Psoas muscle (tissue), 8 donors: ENCODE data around the gene PSMB9. TPM values are rescaled to one million over a fixed set of nuclear protein-coding genes. Genes with fewer than 3 reads are reported as not detected.

Source experiments
- ATAC-seq, 4 donors: fragments of 200-7000 bp; cut with Tn5 transposase; one replicate each; pipeline ENCODE4 v1.9.1; 2020; ENCODE audit warnings: moderate library complexity in 3 of 4, mild to moderate bottlenecking in 2 of 4
- DNase-seq, 2 donors: peaks; one replicate each; pipeline ENCODE4 v3.0.0-alpha.2; 2020
- H3K27ac ChIP-seq: fragments of 200-600 bp; one replicate; pipeline ENCODE4 v1.8.0; 2022
- H3K27me3 ChIP-seq, 3 donors: fragments of 200-600 bp in 1 of 3; one replicate each; pipeline versions ENCODE4 v1.6.1 to v1.8.0; 2013 to 2022; ENCODE audit warnings: low read length in 2 of 3, mild to moderate bottlenecking in 2 of 3, moderate library complexity in 1 of 3; ENCODE audit not compliant: insufficient read depth in 3 of 3
- H3K36me3 ChIP-seq, 2 donors: fragments of 200-600 bp in 1 of 2; one replicate each; pipeline versions ENCODE4 v1.6.1 to v1.8.0; 2013 to 2022; ENCODE audit warnings: low read depth in 1 of 2, mild to moderate bottlenecking in 1 of 2, moderate library complexity in 1 of 2; ENCODE audit not compliant: insufficient read depth in 1 of 2
- H3K4me1 ChIP-seq: fragments of 200-600 bp; one replicate; pipeline ENCODE4 v1.8.0; 2022
- H3K4me3 ChIP-seq: fragments of 200-600 bp; one replicate; pipeline ENCODE4 v1.8.0; 2022; ENCODE audit warnings: mild to moderate bottlenecking
- H3K9me3 ChIP-seq: fragments of 200-600 bp; one replicate; pipeline ENCODE4 v1.8.0; 2022
- WGBS, 3 donors: extraction: QIAGEN DNeasy Blood & Tissue Kit; methylation state at CpG; one replicate each; pipeline versions ENCODE4 v1.1.6 to v1.1.7; 2013; 5-methylcytosine and 5-hydroxymethylcytosine counted together
- intact Hi-C, 2 donors: fragments of 100-400 bp; cut with DNase I; formaldehyde crosslinking; loops; one replicate each; pipeline versions ENCODE4 v1.11.0 to v1.14.2; 2022
- polyA plus RNA-seq, 3 donors: library from polyadenylated mRNA; stranded (reverse); fragments of 200-250 nt; gene quantifications; one replicate each; pipeline ENCODE4 v1.2.3, GENCODE V29; 2013
- total RNA-seq, 4 donors: library from RNA; stranded (reverse); fragmentation: NEBNext Ultra II Directional in 2 of 4; extraction: Animal tissue kit (Norgen Biotek cat#: 25700) in 2 of 4; gene quantifications; one replicate each; pipeline versions ENCODE4 v1.2.1 to v1.2.4, GENCODE V29; 2021 to 2023
- TF ChIP-seq, protein P1 (sequence below): fragments of 200-600 bp; IDR thresholded peaks from one replicate; pipeline ENCODE4 v1.8.0; 2022; ENCODE audit warnings: antibody characterized with exemption
- donor health status: healthy with polysubstance abuse.
- donor health status: DM: no; HTN: no; CAD: no; lungs with moderate emphysema.
- donor health status: Bipolar disorder and iron deficiency.
- donor health status: healthy.
- donor health status: DM: yes; HTN: yes; CAD: no.
- donor health status: DM: no; HTN: no; CAD: no.
- donor health status: DM: no; HTN: no; CAD: no.
- donor health status: DM: yes; HTN: yes; CAD: no.

PSMB9 gene
- total and polyA plus RNA-seq, 7 donors, result 6.6 to 18.0 (median 10.1) TPM

DNA sequence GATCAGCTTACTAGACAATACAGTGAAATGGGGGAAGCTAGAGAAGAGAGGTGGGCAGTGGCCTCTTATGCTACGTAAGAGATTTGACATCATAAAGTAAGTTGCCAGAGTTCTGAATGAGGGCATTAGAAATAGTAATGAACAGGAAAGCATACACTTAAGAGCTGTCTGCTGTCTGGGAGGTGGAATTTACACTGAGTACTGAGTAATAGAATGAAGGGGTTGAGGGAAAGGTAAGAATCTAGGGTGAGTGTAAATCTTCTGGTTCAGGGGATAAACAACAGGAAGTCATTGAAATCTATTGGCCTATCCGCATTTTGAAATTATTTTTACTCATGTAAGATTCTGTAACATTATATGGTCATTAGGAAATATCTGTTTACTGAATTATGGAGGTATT is 51.1 kb downstream of the PSMB9 start:
- Histone ChIP-seq H3K9me3 (no peaks in the 10 kb centered on the region), H3K27me3 (peaks cover 0 to 6% (median 0%) of the 10 kb centered on the region in 3 donors), H3K4me3 (no peak overlapping the region), H3K4me1 (no peaks in the 10 kb centered on the region), H3K27ac (no peak overlapping the region), H3K36me3 (no peaks in the 10 kb centered on the region)
- WGBS, 3 donors, result 74 to 82% (median 80%) methylated on average over 2 of the region's 2 CpGs
- DNase-seq (no peak), ATAC-seq (no peak)
- TF ChIP-seq, protein P1, sequence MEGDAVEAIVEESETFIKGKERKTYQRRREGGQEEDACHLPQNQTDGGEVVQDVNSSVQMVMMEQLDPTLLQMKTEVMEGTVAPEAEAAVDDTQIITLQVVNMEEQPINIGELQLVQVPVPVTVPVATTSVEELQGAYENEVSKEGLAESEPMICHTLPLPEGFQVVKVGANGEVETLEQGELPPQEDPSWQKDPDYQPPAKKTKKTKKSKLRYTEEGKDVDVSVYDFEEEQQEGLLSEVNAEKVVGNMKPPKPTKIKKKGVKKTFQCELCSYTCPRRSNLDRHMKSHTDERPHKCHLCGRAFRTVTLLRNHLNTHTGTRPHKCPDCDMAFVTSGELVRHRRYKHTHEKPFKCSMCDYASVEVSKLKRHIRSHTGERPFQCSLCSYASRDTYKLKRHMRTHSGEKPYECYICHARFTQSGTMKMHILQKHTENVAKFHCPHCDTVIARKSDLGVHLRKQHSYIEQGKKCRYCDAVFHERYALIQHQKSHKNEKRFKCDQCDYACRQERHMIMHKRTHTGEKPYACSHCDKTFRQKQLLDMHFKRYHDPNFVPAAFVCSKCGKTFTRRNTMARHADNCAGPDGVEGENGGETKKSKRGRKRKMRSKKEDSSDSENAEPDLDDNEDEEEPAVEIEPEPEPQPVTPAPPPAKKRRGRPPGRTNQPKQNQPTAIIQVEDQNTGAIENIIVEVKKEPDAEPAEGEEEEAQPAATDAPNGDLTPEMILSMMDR, result no peak
- intact Hi-C loops, result no loop called here

DNA sequence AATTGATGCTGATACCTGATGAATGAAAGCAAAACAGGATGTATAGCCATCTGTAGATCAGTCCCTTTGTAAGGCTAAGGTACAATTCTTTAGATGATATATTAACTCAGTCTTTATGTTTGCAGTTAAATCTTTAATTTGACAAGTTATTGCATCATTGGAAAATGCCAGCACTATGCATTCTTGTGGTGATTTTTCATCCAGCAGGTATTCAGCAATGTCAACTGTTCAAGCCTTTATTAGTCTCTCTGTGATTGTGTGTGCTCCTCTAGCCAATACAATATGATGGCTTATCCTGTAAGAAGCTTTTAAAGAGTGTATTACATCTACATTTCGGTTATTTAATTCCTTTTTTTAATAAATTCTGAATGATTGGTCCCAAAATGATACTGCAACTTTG is 52.5 kb downstream of the PSMB9 start:
- Histone ChIP-seq H3K36me3 (no peaks in the 10 kb centered on the region), H3K27me3 (peaks cover 0 to 13% (median 0%) of the 10 kb centered on the region in 3 donors), H3K4me1 (no peaks in the 10 kb centered on the region), H3K4me3 (no peak overlapping the region), H3K9me3 (no peaks in the 10 kb centered on the region), H3K27ac (no peak overlapping the region)
- WGBS, 3 donors, result 55 to 73% (median 70%) methylated on average over 1 of the region's 1 CpG
- intact Hi-C loops, result no loop called here
- ATAC-seq (no peak), DNase-seq (no peak)
- TF ChIP-seq, protein P1, result no peak

DNA sequence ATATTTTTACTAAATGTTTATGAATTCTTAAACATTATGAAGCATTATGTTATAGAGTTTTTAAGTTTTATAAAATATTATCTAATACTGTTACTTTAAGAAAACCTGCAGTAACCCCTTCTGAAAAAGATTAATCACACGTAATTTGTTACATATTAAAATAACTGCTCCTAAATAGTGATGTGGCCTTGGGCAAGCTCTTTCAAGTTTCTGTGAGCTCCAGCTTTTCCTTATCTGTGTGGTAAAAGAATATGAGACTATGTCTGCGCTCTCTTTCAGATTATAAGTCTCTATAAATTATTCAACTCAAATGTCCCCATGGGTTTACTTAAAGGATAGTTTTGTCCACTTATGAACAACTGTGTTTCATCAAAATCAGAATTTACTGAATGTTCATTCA is 54.9 kb downstream of the PSMB9 start:
- H3K27ac ChIP-seq, result no peak overlapping the region
- WGBS, 3 donors, result 80 to 88% (median 87%) methylated on average over 2 of the region's 2 CpGs
- no peaks in the 10 kb centered on the region for H3K9me3 ChIP-seq
- DNase-seq, result no peak
- intact Hi-C loops, result no loop called here
- H3K36me3 ChIP-seq, result no peaks in the 10 kb centered on the region
- H3K4me1 ChIP-seq, result no peaks in the 10 kb centered on the region
- TF ChIP-seq, protein P1, result no peak
- H3K27me3 ChIP-seq, result peaks cover 0 to 19% (median 0%) of the 10 kb centered on the region in 3 donors
- H3K4me3 ChIP-seq, result no peak overlapping the region
- no peak for ATAC-seq

Other genes with a start within 250 kb of the PSMB9 start
- gene HLA-DQA1, start 216.8 kb upstream of the PSMB9 start, total RNA-seq, result 1 to 10 TPM; 1.3 to 7.8 (median 6.2) TPM
- gene HLA-DQA1, start 216.8 kb upstream of the PSMB9 start, polyA plus RNA-seq, result 1 to 10 TPM; 5.9 to 7.8 (median 5.9) TPM
- gene HLA-DQB1, start 187.5 kb upstream of the PSMB9 start, total RNA-seq, result 1 to 10 TPM; 2.9 to 5.4 (median 4.2) TPM
- gene HLA-DQB1, start 187.5 kb upstream of the PSMB9 start, polyA plus RNA-seq, result 10 to 100 TPM in 1 of 3 donors, 1 to 10 TPM in 2; 8.2 to 10.8 (median 8.6) TPM
- 1 to 10 TPM in 1 of 4 donors, under 1 TPM in 2, not detected in 1; 0.16 to 1.8 (median 0.99) TPM for gene HLA-DQA2, start 112.8 kb upstream of the PSMB9 start, total RNA-seq
- gene HLA-DQA2, start 112.8 kb upstream of the PSMB9 start, polyA plus RNA-seq, result not detected
- gene HLA-DQB2, start 90.7 kb upstream of the PSMB9 start, total RNA-seq, result 1 to 10 TPM in 2 of 4 donors, under 1 TPM in 1, not detected in 1; 0.38 to 1.2 (median 1.2) TPM
- gene HLA-DQB2, start 90.7 kb upstream of the PSMB9 start, polyA plus RNA-seq, result not detected
- under 1 TPM in 1 of 4 donors, not detected in 3; 0.21 TPM for gene HLA-DOB, start 37.2 kb upstream of the PSMB9 start, total RNA-seq
- under 1 TPM; 0.10 to 0.25 (median 0.18) TPM for gene HLA-DOB, start 37.2 kb upstream of the PSMB9 start, polyA plus RNA-seq
- gene TAP2, start 15.5 kb upstream of the PSMB9 start, total RNA-seq, result 10 to 100 TPM; 13.6 to 18.5 (median 16.5) TPM
- 10 to 100 TPM in 1 of 3 donors, 1 to 10 TPM in 2; 7.6 to 16.6 (median 7.7) TPM for gene TAP2, start 15.5 kb upstream of the PSMB9 start, polyA plus RNA-seq
- gene PSMB8, start 10.1 kb upstream of the PSMB9 start, total RNA-seq, result 10 to 100 TPM in 3 of 4 donors, 1 to 10 TPM in 1; 7.0 to 10.8 (median 10.2) TPM
- gene PSMB8, start 10.1 kb upstream of the PSMB9 start, polyA plus RNA-seq, result 10 to 100 TPM in 2 of 3 donors, 1 to 10 TPM in 1; 7.7 to 19.2 (median 14.2) TPM
- gene TAP1, start 488 bp upstream of the PSMB9 start, total RNA-seq, result 10 to 100 TPM; 14.1 to 23.5 (median 16.8) TPM
- 10 to 100 TPM; 15.2 to 21.7 (median 17.7) TPM for gene TAP1, start 488 bp upstream of the PSMB9 start, polyA plus RNA-seq
- 1 to 10 TPM; 1.4 to 7.6 (median 3.6) TPM for gene HLA-DMB, start 86.8 kb downstream of the PSMB9 start, total RNA-seq
- gene HLA-DMB, start 86.8 kb downstream of the PSMB9 start, polyA plus RNA-seq, result 1 to 10 TPM; 2.8 to 3.1 (median 2.9) TPM
- 10 to 100 TPM in 2 of 4 donors, 1 to 10 TPM in 2; 3.2 to 12.0 (median 9.4) TPM for gene HLA-DMA, start 98.9 kb downstream of the PSMB9 start, total RNA-seq
- gene HLA-DMA, start 98.9 kb downstream of the PSMB9 start, polyA plus RNA-seq, result 1 to 10 TPM; 6.3 to 7.4 (median 7.1) TPM
- 100 to 1,000 TPM in 3 of 4 donors, 10 to 100 TPM in 1; 70.0 to 135 (median 115) TPM for gene BRD2, start 114.4 kb downstream of the PSMB9 start, total RNA-seq
- 10 to 100 TPM; 62.2 to 93.0 (median 64.4) TPM for gene BRD2, start 114.4 kb downstream of the PSMB9 start, polyA plus RNA-seq
- gene HLA-DOA, start 155.4 kb downstream of the PSMB9 start, total RNA-seq, result 1 to 10 TPM in 2 of 4 donors, under 1 TPM in 2; 0.48 to 1.5 (median 0.85) TPM
- gene HLA-DOA, start 155.4 kb downstream of the PSMB9 start, polyA plus RNA-seq, result under 1 TPM; 0.36 to 0.77 (median 0.58) TPM
- gene HLA-DPA1, start 219.5 kb downstream of the PSMB9 start, total RNA-seq, result 10 to 100 TPM; 13.8 to 52.6 (median 20.2) TPM
- 10 to 100 TPM; 10.7 to 12.3 (median 10.9) TPM for gene HLA-DPA1, start 219.5 kb downstream of the PSMB9 start, polyA plus RNA-seq
- gene HLA-DPB1, start 221.8 kb downstream of the PSMB9 start, total RNA-seq, result 10 to 100 TPM; 11.9 to 33.2 (median 18.3) TPM
- 10 to 100 TPM; 11.0 to 17.9 (median 11.1) TPM for gene HLA-DPB1, start 221.8 kb downstream of the PSMB9 start, polyA plus RNA-seq